Measurements from ENCODE around the gene SPI1.

Gene SPI1

DNA sequence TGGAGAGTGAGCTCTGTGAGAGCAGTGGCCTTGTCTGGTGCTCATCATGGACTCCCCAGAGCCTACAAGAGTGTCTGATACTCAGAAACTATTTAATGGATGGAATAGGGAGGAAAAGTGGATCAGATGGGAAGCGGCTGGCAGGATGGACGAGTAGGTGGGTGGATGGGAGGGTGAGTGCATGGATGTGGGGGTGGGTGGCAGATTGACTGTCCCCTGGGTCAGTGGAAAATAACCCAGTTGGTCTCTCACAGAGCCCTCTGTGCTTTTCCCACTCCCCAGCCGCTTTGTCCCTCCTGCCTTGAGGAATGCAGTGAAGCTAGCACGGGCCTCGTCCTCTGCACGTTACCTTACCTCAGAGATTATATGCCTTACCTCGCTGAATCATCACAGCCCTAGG is 5.9 kb downstream of the SPI1 start:
- no peak overlapping the region for H3K4me3 Mint-ChIP-seq
- peaks cover 78% of the 10 kb centered on the region for H3K4me1 Mint-ChIP-seq (ENCODE audit: low read depth)
- intact Hi-C loops (cut with micrococcal nuclease): no loop called here
- no peak overlapping the region for H3K27ac Mint-ChIP-seq
- no peaks in the 10 kb centered on the region for H3K27me3 Mint-ChIP-seq
- H3K36me3 Mint-ChIP-seq (ENCODE audit: low read depth): peaks cover 100% of the 10 kb centered on the region
- H3K9me3 Mint-ChIP-seq: no peaks in the 10 kb centered on the region

DNA sequence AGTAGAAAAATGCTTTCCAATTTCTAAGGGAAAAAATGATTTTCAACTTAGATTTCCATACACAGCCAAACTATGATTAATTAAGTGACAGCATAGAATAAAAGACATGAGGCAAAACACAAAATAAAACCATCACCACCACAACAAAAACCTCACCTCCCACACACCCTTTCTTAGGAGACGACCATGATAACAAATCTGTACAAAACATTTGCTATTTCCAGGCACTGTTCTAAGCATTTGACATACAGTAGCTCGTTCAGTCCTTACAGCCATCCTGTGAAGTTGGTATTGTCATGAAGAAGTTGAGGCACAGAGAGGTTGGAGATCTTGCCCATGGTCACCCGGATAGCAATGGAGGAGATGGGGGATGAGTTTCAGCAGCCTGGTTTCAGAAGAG is 8.7 kb downstream of the SPI1 start:
- Mint-ChIP-seq H3K4me1 (ENCODE audit: low read depth) (peaks cover 87% of the 10 kb centered on the region), H3K27ac (peak overlapping the region; percentile 55), H3K27me3 (no peaks in the 10 kb centered on the region), H3K36me3 (ENCODE audit: low read depth) (peaks cover 100% of the 10 kb centered on the region), H3K4me3 (peak overlapping the region; percentile 21), H3K9me3 (no peaks in the 10 kb centered on the region)
- intact Hi-C loops (cut with micrococcal nuclease): no loop called here

DNA sequence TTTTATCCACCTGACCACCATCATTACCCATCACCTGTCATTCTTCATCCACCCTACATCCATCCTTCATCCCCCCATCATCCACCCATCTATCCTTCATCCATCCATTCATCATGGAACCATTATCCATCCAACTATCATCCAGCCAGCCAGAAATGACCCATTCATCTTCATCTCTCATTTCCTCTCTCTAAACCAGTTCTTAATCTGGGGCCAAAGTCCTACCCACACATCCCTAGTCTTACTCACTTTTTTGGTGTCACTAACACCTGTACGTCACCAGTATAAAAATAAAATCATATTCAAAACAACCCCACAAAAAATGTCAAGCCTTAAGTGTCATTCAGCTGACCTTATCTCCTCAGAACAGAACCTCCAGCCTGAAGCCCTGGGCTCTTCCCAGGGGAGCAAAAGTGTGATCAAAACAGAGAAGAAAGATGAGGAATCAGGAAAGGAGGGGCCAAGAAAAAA is 12.3 kb downstream of the SPI1 start:
- Mint-ChIP-seq H3K27ac (peak overlapping the region; percentile 11), H3K4me3 (peak overlapping the region; percentile 58), H3K27me3 (no peaks in the 10 kb centered on the region), H3K4me1 (ENCODE audit: low read depth) (peaks cover 69% of the 10 kb centered on the region), H3K9me3 (no peaks in the 10 kb centered on the region), H3K36me3 (ENCODE audit: low read depth) (peaks cover 84% of the 10 kb centered on the region)
- intact Hi-C loops (cut with micrococcal nuclease): no loop called here

DNA sequence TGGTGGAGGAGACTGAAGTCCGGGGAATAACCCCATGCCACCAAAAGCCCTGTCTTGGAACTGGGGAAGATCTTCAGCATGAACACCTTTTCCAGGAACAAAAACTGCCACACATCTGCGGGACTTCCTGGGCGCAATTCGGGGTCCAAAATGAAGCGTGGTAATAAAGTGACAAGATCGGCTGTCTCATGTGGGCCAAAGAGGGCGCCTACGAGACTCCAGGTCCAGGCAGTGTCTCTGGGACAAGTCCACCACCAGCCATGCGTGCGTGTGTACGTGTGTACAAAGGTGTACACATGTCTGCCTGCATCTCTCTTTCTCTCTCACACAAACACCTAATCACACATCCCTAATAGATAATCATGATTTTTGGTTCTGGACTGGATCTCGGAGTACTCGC is 16.9 kb downstream of the SPI1 start:
- Mint-ChIP-seq H3K9me3 (no peaks in the 10 kb centered on the region), H3K4me3 (peak overlapping the region; percentile 39), H3K4me1 (ENCODE audit: low read depth) (peaks cover 37% of the 10 kb centered on the region), H3K27me3 (no peaks in the 10 kb centered on the region), H3K27ac (peak overlapping the region; percentile 60), H3K36me3 (ENCODE audit: low read depth) (peaks cover 38% of the 10 kb centered on the region)
- intact Hi-C loops (cut with micrococcal nuclease): no loop called here

DNA sequence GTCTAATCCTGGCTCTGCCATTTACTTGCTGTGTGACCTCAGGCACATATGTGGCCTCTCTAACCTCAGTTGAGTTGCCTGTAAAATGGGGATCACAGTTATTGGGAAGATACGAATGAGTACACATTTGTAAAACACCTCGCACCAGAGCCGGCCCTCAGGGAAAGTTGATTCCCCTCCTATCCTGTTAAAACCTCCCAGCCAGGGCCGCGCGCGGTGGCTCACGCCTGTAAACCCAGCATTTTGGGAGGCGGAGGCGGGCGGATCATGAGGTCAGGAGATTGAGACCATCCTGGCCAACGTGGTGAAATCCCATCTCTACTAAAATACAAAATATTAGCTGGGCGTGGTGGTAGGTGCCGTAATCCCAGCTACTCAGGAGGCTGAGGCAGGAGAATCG is 18.0 kb downstream of the SPI1 start:
- Mint-ChIP-seq H3K4me3 (no peak overlapping the region), H3K4me1 (ENCODE audit: low read depth) (peaks cover 26% of the 10 kb centered on the region), H3K27ac (no peak overlapping the region), H3K36me3 (ENCODE audit: low read depth) (peaks cover 27% of the 10 kb centered on the region), H3K9me3 (no peaks in the 10 kb centered on the region), H3K27me3 (no peaks in the 10 kb centered on the region)
- intact Hi-C loops (cut with micrococcal nuclease): no loop called here

DNA sequence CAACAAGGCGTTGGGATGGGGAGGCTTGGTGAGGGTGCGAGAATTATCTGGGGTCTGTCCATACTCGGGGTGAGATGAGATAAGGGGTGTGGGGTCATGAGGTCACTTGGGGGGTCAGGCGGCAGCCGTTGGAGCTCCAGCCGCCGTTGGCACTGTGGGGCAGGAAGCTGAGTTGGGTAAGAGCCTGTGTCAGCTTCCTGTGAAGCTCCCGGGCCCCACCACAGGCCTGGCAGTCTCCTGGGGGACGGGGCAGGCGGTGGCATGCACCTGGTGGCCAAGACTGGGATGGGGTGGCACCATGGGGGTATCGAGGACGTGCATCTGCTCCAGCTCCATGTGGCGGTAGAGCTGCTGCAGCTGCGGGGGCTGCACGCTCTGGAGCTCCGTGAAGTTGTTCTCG is 18.8 kb downstream of the SPI1 start:
- Mint-ChIP-seq H3K36me3 (ENCODE audit: low read depth) (peaks cover 20% of the 10 kb centered on the region), H3K27me3 (no peaks in the 10 kb centered on the region), H3K27ac (no peak overlapping the region), H3K9me3 (no peaks in the 10 kb centered on the region), H3K4me3 (no peak overlapping the region), H3K4me1 (ENCODE audit: low read depth) (peaks cover 18% of the 10 kb centered on the region)
- intact Hi-C loops (cut with micrococcal nuclease): no loop called here

DNA sequence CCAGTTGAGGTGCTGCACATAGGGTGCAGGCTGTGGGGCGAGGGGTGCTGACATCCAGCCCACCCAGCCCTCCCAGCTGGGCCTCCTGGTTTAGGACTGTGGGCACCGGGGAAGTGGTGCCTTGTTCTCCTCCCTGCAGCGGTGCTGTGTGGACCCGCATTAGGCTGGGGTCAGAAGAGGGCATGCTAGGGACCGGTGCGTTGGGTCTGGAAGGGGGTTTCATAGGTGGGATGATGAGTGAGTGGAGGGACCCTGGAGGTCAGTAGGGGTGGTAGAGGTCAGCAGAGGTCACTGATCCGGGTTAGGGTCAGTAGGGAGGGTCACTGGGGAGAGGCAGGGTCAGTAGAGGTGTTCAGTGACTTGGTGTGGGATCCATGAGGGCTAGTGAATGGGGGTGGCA is 19.2 kb downstream of the SPI1 start:
- Mint-ChIP-seq H3K4me1 (ENCODE audit: low read depth) (peaks cover 14% of the 10 kb centered on the region), H3K27me3 (no peaks in the 10 kb centered on the region), H3K4me3 (no peak overlapping the region), H3K36me3 (ENCODE audit: low read depth) (peaks cover 15% of the 10 kb centered on the region), H3K27ac (no peak overlapping the region), H3K9me3 (no peaks in the 10 kb centered on the region)
- intact Hi-C loops (cut with micrococcal nuclease): no loop called here

DNA sequence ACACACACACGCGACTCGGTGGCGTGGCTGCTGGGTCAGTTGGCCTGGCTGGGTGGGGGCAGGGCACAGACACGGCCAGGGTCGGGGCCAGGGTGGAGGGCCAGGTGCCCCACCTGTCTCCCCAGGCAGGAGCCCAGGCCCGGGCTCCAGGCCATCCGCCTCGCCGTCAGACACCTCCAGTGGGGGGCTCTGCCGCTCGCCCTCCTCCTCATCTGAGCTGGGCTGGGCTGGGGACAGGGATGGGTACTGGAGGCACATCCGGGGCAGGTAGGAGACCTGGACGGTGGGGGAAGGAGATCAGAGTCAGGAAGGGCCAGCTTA is 19.7 kb downstream of the SPI1 start:
- intact Hi-C loops (cut with micrococcal nuclease): no loop called here
- peaks cover 11% of the 10 kb centered on the region for H3K36me3 Mint-ChIP-seq (ENCODE audit: low read depth)
- H3K27ac Mint-ChIP-seq: no peak overlapping the region
- no peak overlapping the region for H3K4me3 Mint-ChIP-seq
- H3K4me1 Mint-ChIP-seq (ENCODE audit: low read depth): peaks cover 12% of the 10 kb centered on the region
- no peaks in the 10 kb centered on the region for H3K9me3 Mint-ChIP-seq
- H3K27me3 Mint-ChIP-seq: no peaks in the 10 kb centered on the region

DNA sequence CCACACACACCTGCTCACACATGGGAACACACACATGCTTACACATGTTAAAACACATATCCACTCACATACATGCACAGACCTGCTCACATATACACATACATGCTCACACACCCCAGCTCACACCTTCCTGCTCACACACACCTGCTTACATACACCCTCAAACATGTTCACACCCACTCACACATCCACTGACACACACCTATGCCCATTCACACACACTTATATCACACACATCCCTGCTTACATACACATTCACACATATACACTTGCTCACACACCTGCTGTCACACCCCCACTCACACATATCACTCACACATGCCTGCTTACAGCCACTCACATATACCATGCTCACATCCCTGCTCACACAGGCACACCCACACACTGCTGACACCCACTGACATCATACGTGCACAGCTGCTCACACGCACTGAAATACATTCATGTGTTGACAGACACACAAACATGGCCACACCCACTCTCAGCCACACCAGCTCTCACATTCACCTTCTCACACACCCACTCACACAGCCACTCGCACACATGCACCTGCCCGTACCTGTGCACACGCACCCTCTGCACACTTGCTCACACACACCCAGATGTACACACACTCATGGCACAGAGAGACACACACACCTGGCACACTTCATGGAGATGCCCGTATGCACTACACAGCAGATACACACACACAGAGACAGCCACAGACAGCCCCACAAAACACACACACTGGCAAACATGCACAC is 20.2 kb downstream of the SPI1 start:
- peaks cover 5% of the 10 kb centered on the region for H3K36me3 Mint-ChIP-seq (ENCODE audit: low read depth)
- no peak overlapping the region for H3K4me3 Mint-ChIP-seq
- H3K4me1 Mint-ChIP-seq (ENCODE audit: low read depth): peaks cover 12% of the 10 kb centered on the region
- no peaks in the 10 kb centered on the region for H3K27me3 Mint-ChIP-seq
- intact Hi-C loops (cut with micrococcal nuclease): no loop called here
- H3K9me3 Mint-ChIP-seq: no peaks in the 10 kb centered on the region
- no peak overlapping the region for H3K27ac Mint-ChIP-seq

DNA sequence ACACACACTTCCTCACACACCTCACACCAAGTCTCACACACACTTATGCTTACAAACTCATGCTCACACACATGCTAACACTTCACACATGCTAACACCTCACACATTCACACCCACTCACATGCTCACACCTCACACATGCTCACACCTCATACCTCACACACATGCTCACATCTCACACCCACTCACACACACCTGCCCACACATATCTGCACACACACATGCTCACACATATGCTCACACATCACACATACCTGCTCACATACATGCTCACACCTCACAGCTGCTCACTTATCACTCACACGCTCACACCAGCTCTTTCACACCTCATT is 21.4 kb downstream of the SPI1 start:
- intact Hi-C loops (cut with micrococcal nuclease): no loop called here
- H3K4me1 Mint-ChIP-seq (ENCODE audit: low read depth): peaks cover 12% of the 10 kb centered on the region
- H3K4me3 Mint-ChIP-seq: no peak overlapping the region
- no peaks in the 10 kb centered on the region for H3K9me3 Mint-ChIP-seq
- H3K27ac Mint-ChIP-seq: no peak overlapping the region
- no peaks in the 10 kb centered on the region for H3K27me3 Mint-ChIP-seq
- peaks cover 7% of the 10 kb centered on the region for H3K36me3 Mint-ChIP-seq (ENCODE audit: low read depth)

DNA sequence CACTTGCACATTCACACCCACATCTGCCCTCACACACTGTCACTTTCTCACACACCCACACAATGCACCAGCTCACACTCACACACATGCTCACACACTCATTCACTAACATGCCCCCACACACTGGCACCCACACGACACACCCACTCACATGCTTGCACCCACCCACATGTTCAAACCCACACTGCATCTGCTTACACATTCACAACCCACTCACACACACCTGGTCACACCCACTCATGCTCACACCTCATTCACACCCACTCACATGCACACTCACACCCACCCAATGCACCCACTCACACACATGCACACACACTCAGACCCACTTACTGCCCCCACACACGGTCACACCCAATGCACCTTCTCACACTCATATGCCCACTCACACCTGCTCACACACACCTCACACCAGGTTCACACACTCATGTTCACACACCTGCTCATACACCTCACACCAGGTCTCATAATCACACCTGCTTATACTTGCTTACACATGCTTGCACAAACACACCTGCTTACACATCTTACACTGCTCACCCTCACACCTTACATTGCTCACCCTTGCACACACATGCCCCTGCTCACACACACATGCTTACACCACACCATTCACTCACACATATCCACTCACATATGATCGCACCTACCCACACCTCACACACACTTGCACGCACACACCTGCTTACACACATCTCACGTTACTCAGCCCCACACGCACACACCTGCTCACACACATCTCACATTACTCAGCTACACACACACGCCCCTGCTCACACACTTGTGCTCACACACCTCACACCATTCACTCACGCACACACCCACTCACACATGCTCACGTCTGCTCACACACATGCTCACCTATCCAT is 22.0 kb downstream of the SPI1 start:
- no peak overlapping the region for H3K27ac Mint-ChIP-seq
- intact Hi-C loops (cut with micrococcal nuclease): no loop called here
- no peaks in the 10 kb centered on the region for H3K9me3 Mint-ChIP-seq
- H3K27me3 Mint-ChIP-seq: no peaks in the 10 kb centered on the region
- peaks cover 7% of the 10 kb centered on the region for H3K36me3 Mint-ChIP-seq (ENCODE audit: low read depth)
- no peak overlapping the region for H3K4me3 Mint-ChIP-seq
- H3K4me1 Mint-ChIP-seq (ENCODE audit: low read depth): peaks cover 6% of the 10 kb centered on the region

DNA sequence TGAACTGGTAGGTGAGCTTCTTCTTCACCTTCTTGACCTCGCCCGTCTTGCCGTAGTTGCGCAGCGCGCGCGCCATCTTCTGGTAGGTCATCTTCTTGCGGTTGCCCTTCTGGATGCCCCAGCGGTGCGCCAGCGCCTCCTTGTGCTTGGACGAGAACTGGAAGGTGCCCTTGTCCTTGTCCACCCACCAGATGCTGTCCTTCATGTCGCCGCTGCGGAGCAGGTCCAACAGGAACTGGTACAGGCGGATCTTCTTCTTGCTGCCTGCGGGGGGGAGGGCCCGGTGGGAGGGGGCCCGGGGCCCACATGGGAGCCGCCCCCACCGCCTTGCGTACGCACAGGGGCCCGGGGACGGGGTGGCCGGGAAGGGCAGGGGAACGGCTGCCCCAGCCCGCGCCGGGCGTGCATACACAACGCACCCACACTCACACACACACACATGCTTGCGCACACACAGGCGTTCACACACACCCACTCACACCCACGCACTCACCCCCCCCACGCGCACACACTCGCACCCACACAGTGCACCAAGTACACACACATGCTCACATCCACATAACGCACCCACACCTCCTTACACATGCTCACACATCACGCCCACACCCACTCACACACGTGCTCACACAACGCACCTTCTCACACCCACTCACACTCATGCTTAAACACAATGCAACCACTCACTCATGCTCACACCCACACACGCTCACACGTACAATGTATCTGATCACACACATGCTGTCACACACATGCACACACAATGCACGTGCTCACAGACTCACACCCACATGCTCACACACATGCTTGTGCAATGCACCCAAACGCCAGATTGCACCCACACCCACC is 22.8 kb downstream of the SPI1 start:
- intact Hi-C loops (cut with micrococcal nuclease): no loop called here
- Mint-ChIP-seq H3K9me3 (no peaks in the 10 kb centered on the region), H3K27me3 (no peaks in the 10 kb centered on the region), H3K27ac (no peak overlapping the region), H3K4me1 (ENCODE audit: low read depth) (peaks cover 4% of the 10 kb centered on the region), H3K4me3 (no peak overlapping the region), H3K36me3 (ENCODE audit: low read depth) (peaks cover 13% of the 10 kb centered on the region)

DNA sequence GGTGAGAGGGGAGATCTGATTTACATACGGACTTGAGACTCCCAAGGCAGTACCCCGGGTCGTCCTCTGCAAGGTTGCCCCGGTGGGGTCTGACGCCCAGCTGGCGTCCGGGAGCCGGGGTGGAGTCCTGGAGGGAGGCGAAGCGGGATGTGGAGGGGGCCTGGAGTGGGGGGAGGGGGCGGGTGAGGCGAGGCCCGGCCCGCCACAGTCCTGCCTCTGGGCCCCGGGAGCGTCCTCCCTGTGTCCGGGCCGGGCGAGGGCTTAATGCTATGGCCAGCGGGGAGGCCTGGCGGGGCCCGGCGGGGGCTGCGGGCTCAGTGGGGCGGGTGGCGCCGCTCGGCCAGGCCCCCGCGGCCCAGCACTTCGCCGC is 23.4 kb downstream of the SPI1 start:
- H3K4me3 Mint-ChIP-seq: no peak overlapping the region
- H3K9me3 Mint-ChIP-seq: no peaks in the 10 kb centered on the region
- peaks cover 4% of the 10 kb centered on the region for H3K4me1 Mint-ChIP-seq (ENCODE audit: low read depth)
- intact Hi-C loops (cut with micrococcal nuclease): no loop called here
- H3K27ac Mint-ChIP-seq: no peak overlapping the region
- H3K36me3 Mint-ChIP-seq (ENCODE audit: low read depth): peaks cover 18% of the 10 kb centered on the region
- H3K27me3 Mint-ChIP-seq: no peaks in the 10 kb centered on the region

All from dendritic cell treated with granulocyte-macrophage colony-stimulating factor and Interleukin-4, amounts not matched to agents 40 ng/mL and 50 ng/mL, for 4 days (primary cell).